ENCODE data around the gene RBM15B. TPM values are rescaled to one million over a fixed set of nuclear protein-coding genes. Genes with fewer than 3 reads are reported as not detected.

RBM15B gene
- polyA plus RNA-seq, 2 of the 4 experiments (the other 2 are of a cell fraction): 7.9 to 17.0 TPM

- no peak for TF ChIP-seq HMGXB4 (CRISPR knock-in tag; IDR thresholded peaks at IDR 0.05; ENCODE audit: borderline replicate concordance)
- TF ChIP-seq RCOR1 (IDR thresholded peaks at IDR 0.05; ENCODE audit: low read depth, low read length): no peak
- no peak for TF ChIP-seq HOXA7 (CRISPR knock-in tag; IDR thresholded peaks at IDR 0.05)
- no peak for TF ChIP-seq KDM1A (IDR thresholded peaks at IDR 0.05; ENCODE audit: low read depth)
- TF ChIP-seq NFE2L2 (conservative IDR thresholded peaks at IDR 0.05; ENCODE audit: low read length): no peak
- no peak for TF ChIP-seq KDM5A (IDR thresholded peaks at IDR 0.05)
- no peak for TF ChIP-seq PHF8 (IDR thresholded peaks at IDR 0.05; ENCODE audit: borderline replicate concordance, low read depth)
- TF ChIP-seq BCL3 (IDR thresholded peaks at IDR 0.05): no peak
- TF ChIP-seq ELK1 (IDR thresholded peaks at IDR 0.05; ENCODE audit: low read depth, low read length): no peak
Observed at GRCh38 chr3:51436998-51437639, 46.0 kb downstream of the RBM15B start (continued).

- no peak for FAIRE-seq
- ChIA-PET CTCF (interaction anchor here (0.8 to 1.0 kb wide), 2 partner anchors 52 kb away, joined by 3 read pairs; no protein-coding TSS in a partner anchor), POLR2A (no interaction called here)
- H3K4me1 ChIP-seq: no peaks in the 10 kb centered on the region
- ATAC-seq: no peak
- TF ChIP-seq MYC (IDR thresholded peaks at IDR 0.05; ENCODE audit: borderline replicate concordance, low read length) (no peak), HEYL (CRISPR knock-in tag; IDR thresholded peaks at IDR 0.05) (no peak)
- no peak overlapping the region for H3K27ac ChIP-seq
- WGBS (ENCODE audit: missing lambda C conversion rate): 93% methylated on average over 8 of the region's 8 CpGs
- no peak overlapping the region for H3K4me2 ChIP-seq
- no peak for DNase-seq (ENCODE audit: low read depth in 1 of 2, low spot score in 1 of 2)
- no peak overlapping the region for H3K4me3 ChIP-seq
- H3K9me3 ChIP-seq: no peaks in the 10 kb centered on the region
Observed at GRCh38 chr3:51441282-51442030, 50.4 kb downstream of the RBM15B start.

GRCh38 chr3:51445544-51446280 lies 54.6 kb downstream of the RBM15B start:
- ChIA-PET CTCF (interaction anchor here (1.6 to 3.4 kb wide), 2 partner anchors 10 to 11 kb away, joined by 4 to 11 read pairs; no protein-coding TSS in a partner anchor), POLR2A (no interaction called here)
- 79% methylated on average over 4 of the region's 4 CpGs for WGBS (ENCODE audit: missing lambda C conversion rate)
- DNase-seq (ENCODE audit: low read depth in 1 of 2, low spot score in 1 of 2) (no peak), FAIRE-seq (no peak), ATAC-seq (no peak)
- no peak overlapping the region for H3K4me2 ChIP-seq
- TF ChIP-seq CHD4 (IDR thresholded peaks at IDR 0.05; ENCODE audit: borderline replicate concordance) (no peak), TP53 (CRISPR knock-in tag; IDR thresholded peaks at IDR 0.05) (no peak), BHLHE40 (IDR thresholded peaks at IDR 0.05; ENCODE audit: low read depth, low read length) (no peak)
- no peak overlapping the region for H3K4me3 ChIP-seq
- no peaks in the 10 kb centered on the region for H3K9me3 ChIP-seq
- no peak overlapping the region for H3K27ac ChIP-seq
- 0 out of 3 replicates have a peak, but pooled peaks cover 4% of the 10 kb centered on the region for H3K4me1 ChIP-seq

Other genes with a start within 250 kb of the RBM15B start
- gene MANF, start 6.0 kb upstream of the RBM15B start, polyA plus RNA-seq (2011; rRNA removed): 62.8 and 84.9 TPM in 2 replicates
- 64.3 to 67.8 TPM (median 67.1 TPM) in 3 replicates for gene MANF, start 6.0 kb upstream of the RBM15B start, polyA plus RNA-seq (2017; fragmentation: RNase III; extraction: RNeasy Plus Mini Kit Qiagen cat#74134 plus additional on column Dnase treatment)
- gene DCAF1, start 108.7 kb downstream of the RBM15B start, polyA plus RNA-seq (2011; rRNA removed): 15.9 and 21.2 TPM in 2 replicates
- gene DCAF1, start 108.7 kb downstream of the RBM15B start, polyA plus RNA-seq (2017; fragmentation: RNase III; extraction: RNeasy Plus Mini Kit Qiagen cat#74134 plus additional on column Dnase treatment): 13.6 to 14.3 TPM (median 14.1 TPM) in 3 replicates
- 6.4 and 7.7 TPM in 2 replicates for gene RAD54L2, start 147.4 kb downstream of the RBM15B start, polyA plus RNA-seq (2011; rRNA removed)
- 4.4 to 4.8 TPM (median 4.7 TPM) in 3 replicates for gene RAD54L2, start 147.4 kb downstream of the RBM15B start, polyA plus RNA-seq (2017; fragmentation: RNase III; extraction: RNeasy Plus Mini Kit Qiagen cat#74134 plus additional on column Dnase treatment)

Data from A549 (cell line).